Measurements from ENCODE around the gene RNF181. TPM values are rescaled to one million over a fixed set of nuclear protein-coding genes. Genes with fewer than 3 reads are reported as not detected.

The RNF181 gene
- total RNA-seq, 1 experiment from 2014 or later = 96.7 TPM

- no peak overlapping the region for H3K4me2 ChIP-seq
- H3K27me3 ChIP-seq (ENCODE audit: insufficient read depth, low read depth) = no peaks in the 10 kb centered on the region
- peaks cover 17% of the 10 kb centered on the region for H3K79me2 ChIP-seq (ENCODE audit: low read depth)
- ChIA-PET POLR2A (ENCODE audit: unreplicated experiment) (no interaction called here), CTCF (no interaction called here)
- H4K20me1 ChIP-seq (ENCODE audit: insufficient read depth) = peaks cover 16% of the 10 kb centered on the region
- peaks cover 8% of the 10 kb centered on the region; the same call in 1 of the 2 replicates for H3F3A ChIP-seq (ENCODE audit: insufficient read depth, low read depth)
- H3K27ac ChIP-seq = no peak overlapping the region
- intact Hi-C loops (cut with micrococcal nuclease; ENCODE audit: unreplicated experiment) = no loop called here
- no peak overlapping the region for H2AFZ ChIP-seq
- H3K36me3 ChIP-seq (ENCODE audit: low read depth) = peaks cover 42% of the 10 kb centered on the region
- no TSS peak for BruUV-seq (replicated peaks)
- H3K4me3 ChIP-seq = no peak overlapping the region
- TF ChIP-seq EZH2 (IDR thresholded peaks at IDR 0.05; ENCODE audit: low read depth) (no peak), CTCF (conservative IDR thresholded peaks at IDR 0.05) (no peak)
- H3K4me1 ChIP-seq (replicated peaks; ENCODE audit: insufficient read depth) = peaks cover 7% of the 10 kb centered on the region; the same call in 1 of the 2 replicates
- no peaks in the 10 kb centered on the region for H3K9me3 ChIP-seq (ENCODE audit: insufficient read depth, low read depth)
- no peaks in the 10 kb centered on the region for H3K9me2 ChIP-seq (ENCODE audit: insufficient read depth)
- no peak for DNase-seq
These were observed 28.4 kb downstream of the RNF181 start for GRCh38 chr2:85623991-85624390.

GRCh38 chr2:85628658-85629057, 33.1 kb downstream of the RNF181 start:
- Histone ChIP-seq H3K9me3 (ENCODE audit: insufficient read depth, low read depth) (no peaks in the 10 kb centered on the region), H3F3A (ENCODE audit: insufficient read depth, low read depth) (no peaks in the 10 kb centered on the region), H3K9me2 (ENCODE audit: insufficient read depth) (no peaks in the 10 kb centered on the region), H3K4me1 (replicated peaks; ENCODE audit: insufficient read depth) (no peaks in the 10 kb centered on the region), H2AFZ (no peak overlapping the region), H3K27me3 (ENCODE audit: insufficient read depth, low read depth) (no peaks in the 10 kb centered on the region), H3K4me3 (no peak overlapping the region), H3K27ac (no peak overlapping the region), H3K36me3 (ENCODE audit: low read depth) (peaks cover 40% of the 10 kb centered on the region), H4K20me1 (ENCODE audit: insufficient read depth) (no peaks in the 10 kb centered on the region; the same call in 1 of the 2 replicates), H3K79me2 (ENCODE audit: low read depth) (no peaks in the 10 kb centered on the region; the same call in 1 of the 2 replicates), H3K4me2 (no peak overlapping the region)
- DNase-seq = no peak
- ChIA-PET POLR2A (ENCODE audit: unreplicated experiment) (interaction anchor here (0.7 kb wide), 1 partner anchor 650 kb away, joined by 5 read pairs; no protein-coding TSS in a partner anchor), CTCF (no interaction called here)
- BruUV-seq (replicated peaks) = no TSS peak
- TF ChIP-seq CTCF (conservative IDR thresholded peaks at IDR 0.05) = no peak
- TF ChIP-seq EZH2 (IDR thresholded peaks at IDR 0.05; ENCODE audit: low read depth) = no peak
- intact Hi-C loops (cut with micrococcal nuclease; ENCODE audit: unreplicated experiment) = no loop called here

GRCh38 chr2:85631316-85631715, 35.8 kb downstream of the RNF181 start:
- H3K79me2 ChIP-seq (ENCODE audit: low read depth) = no peaks in the 10 kb centered on the region; the same call in 1 of the 2 replicates
- no peaks in the 10 kb centered on the region for H3K9me2 ChIP-seq (ENCODE audit: insufficient read depth)
- DNase-seq = no peak
- H2AFZ ChIP-seq = no peak overlapping the region
- no peak overlapping the region for H3K4me2 ChIP-seq
- H3F3A ChIP-seq (ENCODE audit: insufficient read depth, low read depth) = peaks cover 17% of the 10 kb centered on the region; the same call in 1 of the 2 replicates
- BruUV-seq (replicated peaks) = no TSS peak
- no peaks in the 10 kb centered on the region for H3K27me3 ChIP-seq (ENCODE audit: insufficient read depth, low read depth)
- H3K4me3 ChIP-seq = no peak overlapping the region
- H3K36me3 ChIP-seq (ENCODE audit: low read depth) = peaks cover 18% of the 10 kb centered on the region
- TF ChIP-seq EZH2 (IDR thresholded peaks at IDR 0.05; ENCODE audit: low read depth) (no peak), CTCF (conservative IDR thresholded peaks at IDR 0.05) (no peak)
- H3K27ac ChIP-seq = no peak overlapping the region
- no peaks in the 10 kb centered on the region for H3K4me1 ChIP-seq (replicated peaks; ENCODE audit: insufficient read depth)
- H4K20me1 ChIP-seq (ENCODE audit: insufficient read depth) = peaks cover 13% of the 10 kb centered on the region; the same call in 1 of the 2 replicates
- ChIA-PET POLR2A (ENCODE audit: unreplicated experiment) (no interaction called here), CTCF (no interaction called here)
- no peaks in the 10 kb centered on the region for H3K9me3 ChIP-seq (ENCODE audit: insufficient read depth, low read depth)
- intact Hi-C loops (cut with micrococcal nuclease; ENCODE audit: unreplicated experiment) = no loop called here
